PC-3 (cell line): ENCODE data around the gene NTM.

ENCODE experiments used
- CTCF ChIP-seq: fragments of 300-600 bp; sonication (generic); conservative IDR thresholded peaks from 2 replicates; pipeline ENCODE4 v1.5.1; 2017; ENCODE audit warnings: antibody characterized with exemption, low read depth, mild to moderate bottlenecking, low read length
- EZH2 ChIP-seq: fragments of 300-600 bp; sonication (generic); IDR thresholded peaks from one replicate; pipeline ENCODE4 v1.6.1; 2017; ENCODE audit warnings: antibody characterized with exemption, mild to moderate bottlenecking, low read length; ENCODE audit not compliant: unreplicated experiment
- EZH2phosphoT487 ChIP-seq: fragments of 300-600 bp; sonication (generic); IDR thresholded peaks from 2 replicates; pipeline ENCODE4 v1.6.1; 2018; ENCODE audit warnings: mild to moderate bottlenecking, antibody characterized with exemption, low read length, borderline replicate concordance

DNA sequence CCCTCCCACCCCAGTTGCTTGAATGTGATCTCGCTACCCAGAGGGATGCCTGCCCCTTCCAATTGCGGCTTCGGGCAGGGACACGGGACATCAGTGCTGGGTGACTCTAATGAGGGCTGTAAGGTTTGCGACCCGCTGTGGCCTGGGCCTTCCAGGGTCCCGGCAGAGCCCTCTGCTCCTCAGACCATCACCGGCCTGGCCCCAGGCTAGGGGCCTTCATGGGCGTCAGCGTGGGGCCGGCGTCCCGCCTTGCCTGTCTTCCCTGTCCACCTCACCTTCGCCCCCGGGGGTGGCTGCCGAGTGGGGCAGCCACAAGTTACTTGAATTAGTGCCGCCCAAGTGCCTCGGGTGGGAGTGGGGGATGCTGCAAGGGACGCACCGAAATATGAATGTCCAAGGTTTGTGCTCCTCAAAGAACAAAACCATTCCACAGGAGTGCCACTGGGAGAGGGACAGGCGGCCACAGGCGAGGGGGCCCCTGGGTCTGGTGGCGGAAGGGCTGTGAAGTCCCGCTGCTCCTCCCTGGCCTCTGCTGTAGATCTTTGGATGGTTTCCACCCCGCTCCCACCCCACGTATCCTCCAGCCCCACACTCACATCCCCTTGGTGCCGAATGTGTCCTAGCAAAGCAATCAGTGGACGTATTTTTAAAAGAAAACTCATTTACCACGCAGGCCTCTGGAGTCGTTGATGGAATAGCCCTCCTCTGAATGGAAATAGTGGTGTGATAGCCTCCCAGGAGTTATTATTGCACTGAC, 317.1 kb downstream of the NTM start:
- TF ChIP-seq CTCF, result no peak
- no peak for TF ChIP-seq EZH2phosphoT487
- TF ChIP-seq EZH2, result no peak
